ENCODE measurements around the gene COG7. TPM values are rescaled to one million over a fixed set of nuclear protein-coding genes. Genes with fewer than 3 reads are reported as not detected.
A peak's percentile ranks its signal among the peaks of the same experiment; 100 is the strongest.
"Not testable (repeated sequence)": the region's sequence is repeated elsewhere in the genome, so short reads cannot be mapped to it uniquely, and the experiment has no call there.

Gene COG7
- total RNA-seq, 1 donor from 2014 or later: 14.8 TPM

- peak; percentile 61 for ATAC-seq
Measured at GRCh38 chr16:23469814-23470213, 16.8 kb upstream of the COG7 start.

GRCh38 chr16:23466162-23466885 lies 13.3 kb upstream of the COG7 start:
- ATAC-seq: peak; percentile 94

GRCh38 chr16:23465179-23465578 lies 12.2 kb upstream of the COG7 start:
- no peak for ATAC-seq

GRCh38 chr16:23464196-23464595 lies 11.2 kb upstream of the COG7 start:
- ATAC-seq: no peak

GRCh38 chr16:23462994-23463393 lies 10.0 kb upstream of the COG7 start:
- not testable (repeated sequence) for ATAC-seq

- no peak for ATAC-seq
Measured at GRCh38 chr16:23453338-23454052, 506 bp upstream of the COG7 start.

- ATAC-seq: no peak
Measured at GRCh38 chr16:23452221-23452571, 793 bp downstream of the COG7 start.

GRCh38 chr16:23448392-23448791 lies 4.6 kb downstream of the COG7 start:
- peak; percentile 75 for ATAC-seq

- ATAC-seq: not testable (repeated sequence)
Measured at GRCh38 chr16:23437542-23437941, 15.4 kb downstream of the COG7 start.

- ATAC-seq: no peak
Measured at GRCh38 chr16:23436951-23437350, 16.0 kb downstream of the COG7 start.

- ATAC-seq: peak; percentile 61
Measured at GRCh38 chr16:23435500-23435899, 17.5 kb downstream of the COG7 start.

- peak; percentile 74 for ATAC-seq
Measured at GRCh38 chr16:23434380-23434779, 18.6 kb downstream of the COG7 start.

GRCh38 chr16:23433261-23433920 lies 19.6 kb downstream of the COG7 start:
- peak; percentile 80 for ATAC-seq

- no peak for ATAC-seq
Measured at GRCh38 chr16:23432176-23433128, 20.5 kb downstream of the COG7 start.

- no peak for ATAC-seq
Measured at GRCh38 chr16:23428351-23428750, 24.6 kb downstream of the COG7 start.

GRCh38 chr16:23424292-23424958 lies 28.6 kb downstream of the COG7 start:
- ATAC-seq: peak; percentile 86

- ATAC-seq: peak; percentile 94
Measured at GRCh38 chr16:23423496-23424049, 29.4 kb downstream of the COG7 start.

GRCh38 chr16:23420011-23420410 lies 33.0 kb downstream of the COG7 start:
- ATAC-seq: no peak

GRCh38 chr16:23416816-23417215 lies 36.2 kb downstream of the COG7 start:
- no peak for ATAC-seq

GRCh38 chr16:23414731-23415130 lies 38.3 kb downstream of the COG7 start:
- ATAC-seq: no peak

GRCh38 chr16:23410176-23410575 lies 42.8 kb downstream of the COG7 start:
- no peak for ATAC-seq

GRCh38 chr16:23409522-23409921 lies 43.5 kb downstream of the COG7 start:
- ATAC-seq: no peak

Measured in esophagus mucosa (tissue), 1 donor.